ENCODE results near the gene PEX3.

The PEX3 gene

DNA sequence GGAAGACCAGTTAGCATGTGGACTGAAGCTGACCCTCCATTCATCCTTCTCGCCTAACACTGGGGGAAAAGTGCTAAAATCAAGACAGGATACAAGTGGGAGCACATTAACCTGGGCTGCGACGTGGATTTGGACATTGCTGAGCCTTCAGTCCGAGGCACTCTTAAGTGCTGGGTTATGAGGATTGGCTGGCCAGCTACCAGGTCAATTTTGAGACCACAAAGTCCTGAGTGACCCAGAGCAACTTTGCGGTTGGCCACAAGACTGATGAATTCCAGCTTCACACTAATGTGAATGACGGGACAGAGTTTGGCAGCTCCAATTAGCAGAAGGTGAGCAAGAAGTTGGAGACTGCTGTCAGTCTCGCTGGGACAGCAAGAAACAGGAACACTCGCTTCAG, 40.2 kb downstream of the PEX3 start:
- H3K4me1 ChIP-seq (ENCODE audit: control insufficient read depth, low read depth, low read length): no peaks in the 10 kb centered on the region
- no CpG with 5 or more reads among the region's 8 CpGs for WGBS (ENCODE audit: extremely low coverage, insufficient coverage, low lambda C conversion rate)
- H3K23ac ChIP-seq (ENCODE audit: low read length): no peak overlapping the region
- H2BK5ac ChIP-seq (ENCODE audit: low read length): no peak overlapping the region
- no peak overlapping the region for H2AK5ac ChIP-seq (ENCODE audit: low read length)
- no peak overlapping the region for H3K4ac ChIP-seq (ENCODE audit: low read depth, low read length)
- no peaks in the 10 kb centered on the region for H3K79me1 ChIP-seq (ENCODE audit: low read length)
- no peak overlapping the region for H4K8ac ChIP-seq (ENCODE audit: low read depth, low read length)
- H3K4me3 ChIP-seq (ENCODE audit: low read length): no peak overlapping the region
- H3K79me2 ChIP-seq (ENCODE audit: control insufficient read depth, insufficient read depth, low read length): no peaks in the 10 kb centered on the region
- no peak overlapping the region for H2BK120ac ChIP-seq (ENCODE audit: low read depth, low read length)
- no peak overlapping the region for H3K18ac ChIP-seq (ENCODE audit: low read length)
- H3K27me3 ChIP-seq (ENCODE audit: insufficient read depth, low read length, poor library complexity): no peaks in the 10 kb centered on the region
- H3K9ac ChIP-seq (ENCODE audit: low read length): no peak overlapping the region
- H2BK15ac ChIP-seq (replicated peaks; ENCODE audit: low read depth): no peak overlapping the region
- H4K5ac ChIP-seq (ENCODE audit: low read length): no peak overlapping the region
- no peaks in the 10 kb centered on the region for H3K36me3 ChIP-seq (ENCODE audit: control insufficient read depth, insufficient read depth, low read length)
- DNase-seq: no peak
- H3K56ac ChIP-seq (ENCODE audit: low read length): no peak overlapping the region
- H3K27ac ChIP-seq (ENCODE audit: low read depth, low read length): no peak overlapping the region
- H3K4me2 ChIP-seq (ENCODE audit: low read length): no peak overlapping the region

DNA sequence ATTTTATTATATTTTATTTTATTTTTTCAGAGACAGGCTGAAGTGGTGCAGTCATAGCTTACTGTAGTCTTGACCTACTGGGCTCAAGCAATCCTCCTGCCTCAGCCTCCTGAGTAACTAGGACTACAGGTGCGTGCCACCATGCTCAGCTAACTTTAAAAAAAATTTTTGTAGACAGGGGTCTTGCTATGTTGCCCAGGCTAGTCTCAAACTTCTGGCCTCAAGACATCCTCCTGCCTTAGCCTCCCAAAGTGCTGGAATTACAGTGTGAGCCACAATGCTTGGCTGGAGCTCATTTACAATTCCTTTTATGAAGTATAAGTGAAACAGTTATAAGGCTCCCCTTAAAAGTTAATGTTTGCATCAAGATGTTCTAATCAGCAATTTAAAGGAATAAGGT, 46.4 kb downstream of the PEX3 start:
- Histone ChIP-seq H3K79me1 (ENCODE audit: low read length) (no peaks in the 10 kb centered on the region), H3K56ac (ENCODE audit: low read length) (no peak overlapping the region), H3K4ac (ENCODE audit: low read depth, low read length) (no peak overlapping the region), H3K4me2 (ENCODE audit: low read length) (no peak overlapping the region), H4K5ac (ENCODE audit: low read length) (no peak overlapping the region), H2BK120ac (ENCODE audit: low read depth, low read length) (no peak overlapping the region), H2AK5ac (ENCODE audit: low read length) (no peak overlapping the region), H2BK15ac (replicated peaks; ENCODE audit: low read depth) (no peak overlapping the region), H3K9ac (ENCODE audit: low read length) (no peak overlapping the region), H3K23ac (ENCODE audit: low read length) (no peak overlapping the region), H3K4me3 (ENCODE audit: low read length) (no peak overlapping the region), H3K27ac (ENCODE audit: low read depth, low read length) (no peak overlapping the region), H3K36me3 (ENCODE audit: control insufficient read depth, insufficient read depth, low read length) (no peaks in the 10 kb centered on the region), H3K79me2 (ENCODE audit: control insufficient read depth, insufficient read depth, low read length) (no peaks in the 10 kb centered on the region), H3K27me3 (ENCODE audit: insufficient read depth, low read length, poor library complexity) (no peaks in the 10 kb centered on the region), H4K8ac (ENCODE audit: low read depth, low read length) (no peak overlapping the region), H3K4me1 (ENCODE audit: control insufficient read depth, low read depth, low read length) (no peaks in the 10 kb centered on the region), H2BK5ac (ENCODE audit: low read length) (no peak overlapping the region), H3K18ac (ENCODE audit: low read length) (no peak overlapping the region)
- no CpG with 5 or more reads among the region's 1 CpG for WGBS (ENCODE audit: extremely low coverage, insufficient coverage, low lambda C conversion rate)
- no peak for DNase-seq

DNA sequence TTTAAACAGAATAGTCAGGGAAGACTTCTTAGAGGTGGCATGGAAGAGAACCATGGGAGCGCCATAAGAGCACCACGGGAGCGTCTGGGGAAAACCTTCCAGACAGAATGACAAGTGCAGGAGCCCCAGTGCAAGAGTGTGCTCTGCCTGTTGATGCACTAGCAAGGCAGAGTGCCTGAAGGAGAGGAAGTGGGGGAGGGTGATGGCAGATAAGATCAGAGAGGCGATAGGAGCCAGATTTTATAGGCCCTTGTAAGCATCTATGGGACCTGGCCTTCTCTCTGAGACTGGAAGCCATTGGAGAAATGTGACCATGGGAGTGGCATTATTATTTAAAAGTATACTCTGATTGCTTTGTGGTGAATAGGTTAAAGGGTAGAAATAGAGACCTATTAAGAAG, 47.8 kb downstream of the PEX3 start:
- no peak overlapping the region for H3K23ac ChIP-seq (ENCODE audit: low read length)
- no peak overlapping the region for H3K18ac ChIP-seq (ENCODE audit: low read length)
- no peak overlapping the region for H3K9ac ChIP-seq (ENCODE audit: low read length)
- H3K56ac ChIP-seq (ENCODE audit: low read length): no peak overlapping the region
- no peak overlapping the region for H2BK15ac ChIP-seq (replicated peaks; ENCODE audit: low read depth)
- no peak overlapping the region for H4K8ac ChIP-seq (ENCODE audit: low read depth, low read length)
- no peak overlapping the region for H3K4me2 ChIP-seq (ENCODE audit: low read length)
- H2AK5ac ChIP-seq (ENCODE audit: low read length): no peak overlapping the region
- H3K79me2 ChIP-seq (ENCODE audit: control insufficient read depth, insufficient read depth, low read length): no peaks in the 10 kb centered on the region
- H3K27ac ChIP-seq (ENCODE audit: low read depth, low read length): no peak overlapping the region
- H2BK5ac ChIP-seq (ENCODE audit: low read length): no peak overlapping the region
- H4K5ac ChIP-seq (ENCODE audit: low read length): no peak overlapping the region
- H3K4me1 ChIP-seq (ENCODE audit: control insufficient read depth, low read depth, low read length): no peaks in the 10 kb centered on the region
- H3K4me3 ChIP-seq (ENCODE audit: low read length): no peak overlapping the region
- H3K27me3 ChIP-seq (ENCODE audit: insufficient read depth, low read length, poor library complexity): no peaks in the 10 kb centered on the region
- DNase-seq: peak; percentile 79
- WGBS (ENCODE audit: extremely low coverage, insufficient coverage, low lambda C conversion rate): no CpG with 5 or more reads among the region's 4 CpGs
- H3K79me1 ChIP-seq (ENCODE audit: low read length): no peaks in the 10 kb centered on the region
- no peak overlapping the region for H3K4ac ChIP-seq (ENCODE audit: low read depth, low read length)
- H3K36me3 ChIP-seq (ENCODE audit: control insufficient read depth, insufficient read depth, low read length): no peaks in the 10 kb centered on the region
- no peak overlapping the region for H2BK120ac ChIP-seq (ENCODE audit: low read depth, low read length)

DNA sequence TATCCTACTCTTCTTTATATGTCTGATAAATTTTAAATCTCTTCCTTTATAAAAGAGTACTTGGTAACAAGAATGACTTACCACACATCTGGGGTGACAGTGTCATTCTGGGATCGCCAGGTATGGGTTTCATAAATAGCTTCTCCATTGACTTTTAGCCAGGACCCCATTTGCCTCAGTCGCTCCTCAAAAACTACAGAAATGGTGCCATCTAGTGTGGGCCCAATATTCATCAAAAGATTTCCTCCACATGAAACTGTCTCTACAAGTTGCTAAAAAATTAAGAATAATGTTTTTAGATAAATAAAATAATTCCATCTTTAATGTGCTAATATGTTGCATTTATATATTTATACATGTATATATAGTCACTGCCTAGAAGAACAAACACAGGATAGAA, 51.2 kb downstream of the PEX3 start:
- H3K4ac ChIP-seq (ENCODE audit: low read depth, low read length): no peak overlapping the region
- no peak overlapping the region for H3K23ac ChIP-seq (ENCODE audit: low read length)
- no peak overlapping the region for H3K9ac ChIP-seq (ENCODE audit: low read length)
- peaks cover 3% of the 10 kb centered on the region for H3K36me3 ChIP-seq (ENCODE audit: control insufficient read depth, insufficient read depth, low read length)
- WGBS (ENCODE audit: extremely low coverage, insufficient coverage, low lambda C conversion rate): no CpG with 5 or more reads among the region's 2 CpGs
- no peak overlapping the region for H3K4me3 ChIP-seq (ENCODE audit: low read length)
- no peak overlapping the region for H3K56ac ChIP-seq (ENCODE audit: low read length)
- DNase-seq: no peak
- no peaks in the 10 kb centered on the region for H3K79me2 ChIP-seq (ENCODE audit: control insufficient read depth, insufficient read depth, low read length)
- H3K27me3 ChIP-seq (ENCODE audit: insufficient read depth, low read length, poor library complexity): no peaks in the 10 kb centered on the region
- no peak overlapping the region for H2BK15ac ChIP-seq (replicated peaks; ENCODE audit: low read depth)
- no peak overlapping the region for H2AK5ac ChIP-seq (ENCODE audit: low read length)
- no peak overlapping the region for H3K4me2 ChIP-seq (ENCODE audit: low read length)
- no peaks in the 10 kb centered on the region for H3K4me1 ChIP-seq (ENCODE audit: control insufficient read depth, low read depth, low read length)
- H2BK120ac ChIP-seq (ENCODE audit: low read depth, low read length): no peak overlapping the region
- H4K8ac ChIP-seq (ENCODE audit: low read depth, low read length): no peak overlapping the region
- no peak overlapping the region for H4K5ac ChIP-seq (ENCODE audit: low read length)
- no peak overlapping the region for H3K18ac ChIP-seq (ENCODE audit: low read length)
- no peak overlapping the region for H3K27ac ChIP-seq (ENCODE audit: low read depth, low read length)
- no peaks in the 10 kb centered on the region for H3K79me1 ChIP-seq (ENCODE audit: low read length)
- no peak overlapping the region for H2BK5ac ChIP-seq (ENCODE audit: low read length)

DNA sequence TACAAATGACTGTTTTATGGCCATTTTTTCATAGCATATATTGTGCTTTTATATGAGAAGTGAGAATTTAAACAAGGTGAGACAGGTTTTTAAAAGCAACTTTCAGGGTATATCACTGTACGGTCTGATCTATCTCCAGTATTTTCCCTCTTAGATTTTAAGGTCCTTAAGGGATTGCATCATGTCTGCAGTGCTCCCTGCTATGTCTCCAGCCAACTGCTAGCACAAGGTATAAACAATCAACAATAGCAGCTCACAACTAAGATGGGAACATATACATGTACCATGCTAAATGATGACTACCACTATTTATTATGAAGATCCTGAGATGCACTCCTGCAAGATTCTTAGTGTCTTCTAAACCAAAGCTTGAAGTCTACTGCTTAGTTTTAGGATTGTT, 53.8 kb downstream of the PEX3 start:
- Histone ChIP-seq H3K27me3 (ENCODE audit: insufficient read depth, low read length, poor library complexity) (no peaks in the 10 kb centered on the region), H2BK15ac (replicated peaks; ENCODE audit: low read depth) (no peak overlapping the region), H3K4me1 (ENCODE audit: control insufficient read depth, low read depth, low read length) (no peaks in the 10 kb centered on the region), H2BK5ac (ENCODE audit: low read length) (no peak overlapping the region), H3K79me1 (ENCODE audit: low read length) (no peaks in the 10 kb centered on the region), H3K36me3 (ENCODE audit: control insufficient read depth, insufficient read depth, low read length) (peaks cover 3% of the 10 kb centered on the region), H3K79me2 (ENCODE audit: control insufficient read depth, insufficient read depth, low read length) (no peaks in the 10 kb centered on the region), H3K4me2 (ENCODE audit: low read length) (no peak overlapping the region), H3K9ac (ENCODE audit: low read length) (no peak overlapping the region), H3K56ac (ENCODE audit: low read length) (no peak overlapping the region), H2BK120ac (ENCODE audit: low read depth, low read length) (no peak overlapping the region), H3K27ac (ENCODE audit: low read depth, low read length) (no peak overlapping the region), H3K18ac (ENCODE audit: low read length) (no peak overlapping the region), H3K23ac (ENCODE audit: low read length) (no peak overlapping the region), H4K8ac (ENCODE audit: low read depth, low read length) (no peak overlapping the region), H3K4ac (ENCODE audit: low read depth, low read length) (no peak overlapping the region), H3K4me3 (ENCODE audit: low read length) (no peak overlapping the region), H2AK5ac (ENCODE audit: low read length) (no peak overlapping the region), H4K5ac (ENCODE audit: low read length) (no peak overlapping the region)
- no CpG with 5 or more reads among the region's 1 CpG for WGBS (ENCODE audit: extremely low coverage, insufficient coverage, low lambda C conversion rate)
- DNase-seq: no peak

DNA sequence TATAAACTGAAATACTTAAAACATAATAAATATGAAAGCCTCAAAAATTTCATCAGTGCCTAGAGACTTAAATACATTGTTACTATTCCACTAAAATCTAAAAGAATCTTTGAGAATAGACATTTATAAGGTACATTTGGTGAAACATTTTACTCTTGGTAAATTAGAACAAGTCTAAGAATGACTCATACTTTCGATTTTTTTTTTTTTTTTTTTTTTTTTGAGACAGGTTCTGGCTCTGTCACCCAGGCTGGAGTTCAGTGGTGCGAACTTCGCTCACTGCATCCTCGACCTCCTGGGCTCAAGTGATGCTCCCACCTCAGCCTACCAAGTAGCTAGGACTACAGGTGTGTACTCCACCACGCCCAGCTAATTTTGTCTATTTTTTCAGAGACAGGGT, 54.5 kb downstream of the PEX3 start:
- Histone ChIP-seq H2BK120ac (ENCODE audit: low read depth, low read length) (no peak overlapping the region), H3K56ac (ENCODE audit: low read length) (no peak overlapping the region), H3K18ac (ENCODE audit: low read length) (no peak overlapping the region), H3K4ac (ENCODE audit: low read depth, low read length) (no peak overlapping the region), H3K27ac (ENCODE audit: low read depth, low read length) (no peak overlapping the region), H2BK15ac (replicated peaks; ENCODE audit: low read depth) (no peak overlapping the region), H4K5ac (ENCODE audit: low read length) (no peak overlapping the region), H4K8ac (ENCODE audit: low read depth, low read length) (no peak overlapping the region), H2AK5ac (ENCODE audit: low read length) (no peak overlapping the region), H2BK5ac (ENCODE audit: low read length) (no peak overlapping the region), H3K79me1 (ENCODE audit: low read length) (no peaks in the 10 kb centered on the region), H3K27me3 (ENCODE audit: insufficient read depth, low read length, poor library complexity) (no peaks in the 10 kb centered on the region), H3K4me2 (ENCODE audit: low read length) (no peak overlapping the region), H3K23ac (ENCODE audit: low read length) (no peak overlapping the region), H3K36me3 (ENCODE audit: control insufficient read depth, insufficient read depth, low read length) (peaks cover 3% of the 10 kb centered on the region), H3K4me3 (ENCODE audit: low read length) (no peak overlapping the region), H3K79me2 (ENCODE audit: control insufficient read depth, insufficient read depth, low read length) (no peaks in the 10 kb centered on the region), H3K9ac (ENCODE audit: low read length) (no peak overlapping the region), H3K4me1 (ENCODE audit: control insufficient read depth, low read depth, low read length) (no peaks in the 10 kb centered on the region)
- WGBS (ENCODE audit: extremely low coverage, insufficient coverage, low lambda C conversion rate): no CpG with 5 or more reads among the region's 5 CpGs
- no peak for DNase-seq

Data from mesendoderm (in vitro differentiated cells).